HG02970 (cell line): Measurements from ENCODE around the gene ZNF808.
"Not testable (repeated sequence)": the region's sequence is repeated elsewhere in the genome, so short reads cannot be mapped to it uniquely, and the experiment has no call there.

Experiments used
- ATAC-seq: cut with Tn5 transposase; IDR thresholded peaks from one replicate; pipeline ENCODE4 v1.9.1; 2021; ENCODE audit warnings: mild to moderate bottlenecking, moderate library complexity, moderate number of reproducible peaks; ENCODE audit not compliant: unreplicated experiment, low FRiP score

ZNF808 gene

DNA sequence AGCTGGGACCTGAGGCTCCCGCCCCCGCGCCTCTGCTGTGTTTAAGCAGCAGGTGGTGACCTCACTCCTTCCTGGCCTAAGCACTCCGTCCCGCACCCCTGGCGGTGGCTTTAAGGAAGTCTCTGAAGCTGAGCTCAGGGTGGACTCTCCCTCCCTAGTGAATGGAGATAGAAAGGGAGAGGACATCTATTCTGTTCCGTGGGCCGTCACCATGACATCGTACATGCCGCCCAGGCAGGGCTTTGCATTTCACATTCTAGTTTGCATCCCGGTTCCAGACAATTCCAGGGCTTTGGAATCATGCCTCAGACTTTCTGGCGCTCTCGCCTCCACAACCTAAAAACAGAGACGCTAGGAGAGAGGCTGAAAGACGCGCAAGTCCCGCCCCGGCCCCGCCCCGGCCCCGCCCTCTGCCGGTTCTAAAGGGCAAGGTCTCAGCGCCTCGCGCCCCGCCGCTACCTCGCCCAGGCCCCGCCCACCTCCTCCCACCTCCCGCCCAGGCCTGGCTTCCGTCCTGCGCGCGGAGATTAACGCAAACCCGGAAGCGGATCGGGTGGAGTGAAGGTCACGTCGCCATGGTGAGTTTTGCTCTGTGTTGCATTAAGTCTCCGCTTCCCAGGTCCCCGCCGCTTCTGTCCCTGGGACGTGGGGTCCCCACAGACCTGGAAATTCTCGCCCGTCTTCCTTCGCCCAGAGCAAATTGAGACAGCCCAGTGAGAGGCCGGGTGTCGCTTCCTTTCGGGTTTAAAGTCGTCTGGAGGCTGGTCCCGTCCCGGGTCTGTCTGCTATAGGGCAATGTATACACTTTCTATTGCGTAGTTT, at the start of gene ZNF808:
Gene ZNF808 (plus strand): TSS at position 535 of the 822 bp plus-strand sequence. CDS start 15,617 bp downstream, outside the sequence.
- peak; percentile 80 for ATAC-seq

DNA sequence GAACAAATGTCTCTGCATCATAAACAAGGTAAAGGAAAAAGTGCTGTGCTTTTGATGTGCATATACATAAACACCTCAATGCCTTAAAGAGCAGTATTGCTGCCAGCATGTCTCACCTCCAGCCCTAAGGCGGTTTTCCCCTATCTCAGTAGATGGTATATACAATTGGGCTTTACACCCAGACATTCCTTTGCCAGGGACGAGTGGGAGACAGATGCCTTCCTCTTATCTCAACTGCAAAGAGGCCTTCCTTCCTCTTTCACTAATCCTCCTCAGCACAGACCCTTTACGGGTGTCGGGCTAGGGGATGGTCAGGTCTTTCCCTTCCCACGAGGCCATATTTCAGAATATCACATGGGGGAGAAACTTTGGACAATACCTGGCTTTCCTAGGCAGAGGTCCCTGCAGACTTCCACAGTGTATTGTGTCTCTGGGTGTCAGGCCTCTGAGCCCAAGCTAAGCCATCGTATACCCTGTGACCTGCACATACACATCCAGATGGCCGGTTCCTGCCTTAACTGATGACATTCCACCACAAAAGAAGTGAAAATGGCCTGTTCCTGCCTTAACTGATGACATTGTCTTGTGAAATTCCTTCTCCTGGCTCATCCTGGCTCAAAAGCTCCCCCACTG, 43.2 kb upstream of the ZNF808 start:
- ATAC-seq = not testable (repeated sequence)

DNA sequence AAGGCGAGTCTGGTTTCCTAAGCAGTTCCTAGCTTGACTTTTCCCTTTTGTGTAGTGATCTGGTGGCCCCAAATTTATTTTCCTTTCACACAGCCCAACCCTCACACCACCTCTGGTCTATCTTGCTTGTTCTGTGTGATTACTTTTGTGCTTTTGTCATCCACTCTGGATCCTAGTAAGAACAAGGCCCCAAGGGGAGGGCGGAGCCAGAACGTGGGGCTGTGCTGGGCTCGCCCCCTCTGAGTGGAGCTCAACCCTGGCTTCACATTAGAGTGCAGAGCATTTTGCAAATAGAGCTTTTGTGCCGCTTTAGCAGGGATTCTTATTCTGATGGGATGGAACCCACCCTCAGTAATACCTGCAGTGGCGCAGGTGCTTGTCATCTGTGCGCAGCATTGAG, 42.4 kb upstream of the ZNF808 start:
- ATAC-seq = not testable (repeated sequence)

DNA sequence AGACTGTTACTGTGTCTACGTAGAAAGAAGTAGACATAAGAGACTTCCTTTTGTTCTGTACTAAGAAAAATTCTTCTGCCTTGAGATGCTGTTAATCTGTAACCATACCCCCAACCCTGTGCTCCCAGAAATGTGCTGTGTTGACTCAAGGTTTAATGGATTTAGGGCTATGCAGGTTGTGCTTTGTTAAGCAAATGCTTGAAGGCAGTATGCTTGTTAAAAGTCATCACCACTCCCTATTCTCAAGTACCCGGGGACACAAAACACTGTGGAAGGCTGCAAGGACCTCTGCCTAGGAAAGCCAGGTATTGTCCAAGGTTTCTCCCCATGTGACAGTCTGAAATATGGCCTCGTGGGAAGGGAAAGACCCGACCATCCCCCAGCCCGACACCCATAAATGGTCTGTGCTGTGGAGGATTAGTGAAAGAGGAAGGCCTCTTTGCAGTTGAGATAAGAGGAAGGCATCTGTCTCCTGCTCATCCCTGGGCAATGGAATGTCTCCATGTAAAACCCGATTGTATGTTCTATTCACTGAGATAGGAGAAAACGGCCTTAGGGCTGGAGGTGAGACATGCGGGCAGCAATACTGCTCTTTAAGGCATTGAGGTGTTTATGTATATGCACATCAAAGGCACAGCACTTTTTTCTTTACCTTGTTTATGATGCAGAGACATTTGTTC, 41.8 kb upstream of the ZNF808 start:
- ATAC-seq = not testable (repeated sequence)

DNA sequence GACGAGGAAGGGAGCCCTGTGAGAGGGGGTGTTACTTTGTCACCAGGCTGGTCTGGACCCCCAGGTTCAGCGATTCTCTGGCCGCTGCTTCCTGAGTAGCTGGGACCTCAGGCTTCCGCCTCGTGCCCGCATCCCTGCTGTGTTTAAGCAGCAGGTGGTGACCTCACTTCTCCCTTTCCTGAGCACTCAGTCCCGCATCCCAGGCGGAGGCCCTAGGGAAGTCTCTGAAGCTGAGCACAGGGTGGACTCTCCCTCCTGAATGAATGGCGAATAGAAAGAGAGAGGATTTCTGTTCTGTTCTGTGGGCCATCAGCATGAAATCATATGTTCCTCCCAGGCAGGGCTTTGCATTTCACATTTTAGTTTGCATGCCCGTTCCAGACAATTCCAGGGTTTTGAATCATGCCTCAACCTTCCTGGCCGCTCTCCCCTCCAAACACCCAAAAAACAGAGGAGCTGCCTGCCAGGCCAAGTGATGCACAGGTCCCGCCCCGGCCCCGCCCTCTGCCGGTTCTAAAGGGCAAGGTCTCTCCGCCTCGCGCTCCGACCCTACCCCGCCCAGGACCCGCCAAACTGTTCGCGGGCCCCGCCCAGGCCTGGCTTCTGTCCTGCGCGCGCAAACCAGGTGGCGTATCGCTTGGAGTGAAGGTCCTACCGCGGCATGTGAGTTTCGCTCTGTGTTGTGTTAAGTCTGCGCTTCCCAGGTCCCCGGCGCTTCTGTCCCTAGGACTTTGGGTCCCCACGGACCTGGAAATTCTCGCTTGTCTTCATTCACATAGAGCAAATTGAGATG, 35.1 kb upstream of the ZNF808 start:
- ATAC-seq = no peak

DNA sequence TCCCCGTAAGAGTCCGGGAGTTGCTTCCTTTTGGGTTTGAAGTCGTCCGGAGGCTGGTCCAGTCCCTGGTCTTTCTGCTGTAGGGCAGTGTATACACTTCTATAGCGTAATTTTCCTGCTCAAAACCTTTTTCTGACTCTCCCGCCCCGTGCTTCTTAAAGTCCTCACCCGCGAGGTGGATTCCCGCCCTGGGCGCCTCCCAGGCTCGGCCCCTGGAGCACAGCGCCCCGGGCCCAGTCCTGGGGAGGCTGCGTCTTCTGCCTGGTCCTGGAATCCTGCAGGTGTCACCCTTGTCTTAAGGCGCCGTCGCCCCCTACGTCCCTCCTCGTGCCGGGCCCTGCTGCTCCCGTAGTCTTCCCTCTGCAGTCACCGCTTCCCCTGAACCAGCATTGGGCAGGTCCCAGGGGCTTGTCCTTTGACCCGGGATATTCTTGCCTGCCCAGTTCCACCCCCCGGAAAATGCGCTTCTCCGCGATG, 34.4 kb upstream of the ZNF808 start:
- ATAC-seq = no peak

DNA sequence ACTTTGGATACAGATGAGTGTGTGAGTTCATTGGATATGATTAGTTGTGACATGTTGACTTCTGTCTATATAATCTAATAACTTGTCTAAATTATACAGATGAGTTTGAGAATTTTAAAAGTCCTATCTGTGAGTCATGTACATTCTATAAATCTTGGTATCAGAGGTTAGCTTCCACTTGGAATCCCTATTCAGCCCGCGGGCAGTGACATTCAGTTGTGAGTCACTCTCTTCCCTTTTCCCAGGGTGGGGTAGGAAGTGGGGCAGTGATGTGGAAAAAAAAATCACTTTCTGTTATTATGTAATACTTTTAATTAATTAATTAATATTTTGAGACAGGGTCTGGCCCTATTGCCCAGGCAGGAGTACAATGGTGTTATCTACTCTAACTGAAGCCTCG, 33.0 kb upstream of the ZNF808 start:
- no peak for ATAC-seq

DNA sequence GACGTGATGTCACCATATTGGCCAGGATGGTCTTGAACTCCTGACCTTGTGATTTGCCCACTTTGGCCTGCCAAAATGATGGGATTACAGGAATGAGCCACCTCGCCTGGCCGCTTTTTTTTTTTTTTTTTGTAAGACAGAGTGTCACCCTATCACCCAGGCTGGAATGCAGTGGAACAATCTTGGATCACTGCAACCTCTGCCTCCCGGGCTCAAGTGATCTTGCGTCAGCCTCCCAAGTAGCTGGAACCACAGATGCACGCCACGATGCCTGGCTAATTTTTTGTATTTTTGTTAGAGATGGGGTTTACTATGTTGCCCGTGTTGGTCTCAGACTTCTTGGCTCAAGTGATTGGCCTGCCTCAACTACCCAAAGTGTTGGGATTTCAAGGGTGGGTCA, 28.9 kb upstream of the ZNF808 start:
- no peak for ATAC-seq

DNA sequence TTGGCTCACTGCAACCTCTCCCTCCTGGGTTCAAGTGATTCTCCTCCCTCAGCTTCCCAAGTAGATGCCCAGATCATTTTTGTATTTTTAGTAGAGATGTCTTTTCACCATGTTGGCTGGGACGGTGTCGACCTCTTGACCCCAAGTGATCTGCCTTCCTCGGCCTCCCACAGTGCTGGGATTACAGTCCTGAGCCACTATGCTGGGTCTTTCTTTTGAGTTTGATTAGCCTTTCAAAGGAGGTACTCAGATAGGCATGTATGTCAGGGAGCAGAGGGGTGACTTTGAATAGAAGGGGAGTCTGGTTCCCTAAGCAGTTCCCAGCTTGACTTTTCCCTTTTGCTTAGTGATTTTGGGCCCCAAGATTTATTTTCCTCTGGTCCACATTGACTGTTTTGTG, 27.0 kb upstream of the ZNF808 start:
- ATAC-seq = not testable (repeated sequence)

DNA sequence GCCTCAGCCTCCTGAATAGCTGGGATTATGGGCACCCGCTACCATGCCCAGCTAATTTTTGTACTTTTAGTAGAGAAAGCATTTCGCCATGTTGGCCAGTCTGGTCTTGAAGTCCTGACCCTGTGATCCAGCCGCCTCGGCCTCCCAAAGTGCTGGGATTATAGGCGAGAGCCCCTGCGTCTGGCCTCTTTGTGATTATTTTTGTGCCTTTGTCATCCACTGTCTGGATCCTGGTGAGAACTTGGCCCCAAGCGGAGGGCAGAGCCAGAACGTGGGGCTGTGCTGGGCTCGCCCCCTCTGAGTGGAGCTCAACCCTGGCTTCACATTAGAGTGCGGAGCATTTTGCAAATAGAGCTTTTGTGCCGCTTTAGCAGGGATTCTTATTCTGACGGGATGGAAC, 26.5 kb upstream of the ZNF808 start:
- ATAC-seq = not testable (repeated sequence)

DNA sequence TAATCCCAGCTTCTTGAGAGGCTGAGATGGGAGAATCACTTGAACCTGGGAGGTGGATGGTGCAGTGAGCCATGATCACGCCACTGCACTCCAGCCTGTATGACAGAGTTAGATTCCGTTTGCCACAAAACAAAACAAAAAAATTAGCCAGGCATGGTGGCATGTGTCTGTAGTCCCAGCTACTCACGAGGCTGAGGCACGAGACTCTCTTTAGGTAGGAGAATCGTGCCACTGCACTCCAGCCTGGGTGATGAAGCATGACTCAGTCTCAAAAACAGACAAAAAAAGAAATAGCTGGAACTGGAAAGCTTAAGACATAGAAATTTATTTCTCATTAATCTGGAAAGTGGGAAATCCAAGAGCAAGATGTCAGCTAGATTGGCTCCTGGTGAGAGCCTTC, 20.2 kb upstream of the ZNF808 start:
- no peak for ATAC-seq

DNA sequence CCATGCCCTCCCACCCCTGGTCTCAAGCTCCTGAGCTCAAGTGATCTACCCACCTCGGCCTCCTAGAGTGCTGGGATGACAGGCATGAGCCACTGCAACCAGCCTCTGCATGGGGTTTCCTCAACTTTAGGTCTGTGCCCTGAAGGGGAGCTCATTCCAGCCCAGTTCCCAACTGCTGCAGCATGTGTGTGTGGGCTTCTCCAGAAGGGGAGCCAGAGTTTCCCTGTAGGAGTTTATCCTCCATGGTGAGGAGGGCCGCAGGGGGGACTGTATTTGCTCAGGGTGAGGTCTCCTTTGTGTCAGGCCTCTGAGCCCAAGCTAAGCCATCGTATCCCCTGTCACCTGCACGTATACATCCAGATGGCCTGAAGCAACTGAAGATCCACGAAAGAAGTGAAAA, 11.3 kb upstream of the ZNF808 start:
- no peak for ATAC-seq

DNA sequence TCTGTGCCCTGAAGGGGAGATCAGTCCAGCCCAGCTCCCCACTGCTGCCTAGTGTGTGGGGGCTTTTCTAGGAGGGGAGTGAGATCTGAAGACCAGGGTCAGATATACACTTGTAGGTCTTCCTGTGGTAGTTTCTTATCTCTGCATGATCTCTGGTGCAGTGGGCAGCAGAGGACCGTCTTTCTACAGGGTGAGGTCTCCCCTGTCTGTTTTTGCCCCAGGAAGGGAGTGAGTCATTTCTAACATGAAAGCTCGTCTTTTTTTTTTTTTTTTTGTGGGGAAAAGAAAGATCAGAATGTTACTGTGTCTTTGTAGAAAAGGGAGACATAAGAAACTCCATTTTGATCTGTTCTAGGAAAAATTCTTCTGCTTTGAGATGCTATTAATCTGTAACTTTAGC, 8.8 kb upstream of the ZNF808 start:
- ATAC-seq = no peak

DNA sequence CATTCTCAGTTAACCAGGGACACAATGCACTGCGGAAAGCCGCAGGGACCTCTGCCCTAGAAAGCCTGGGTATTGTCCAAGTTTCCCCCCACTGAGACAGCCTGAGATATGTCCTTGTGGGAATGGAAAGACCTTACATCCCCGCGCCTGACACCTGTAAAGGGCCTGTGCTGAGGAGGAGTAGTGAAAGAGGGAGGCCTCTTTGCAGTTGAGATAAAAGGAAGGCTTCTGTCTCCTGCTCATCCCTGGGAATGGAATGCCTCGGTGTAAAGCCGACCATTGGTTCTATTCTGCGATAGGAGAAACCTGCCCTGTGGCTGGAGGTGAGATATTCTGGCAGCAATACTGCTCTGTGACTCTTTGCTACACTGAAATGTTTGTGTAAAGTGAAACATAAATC, 8.3 kb upstream of the ZNF808 start:
- ATAC-seq = not testable (repeated sequence)

DNA sequence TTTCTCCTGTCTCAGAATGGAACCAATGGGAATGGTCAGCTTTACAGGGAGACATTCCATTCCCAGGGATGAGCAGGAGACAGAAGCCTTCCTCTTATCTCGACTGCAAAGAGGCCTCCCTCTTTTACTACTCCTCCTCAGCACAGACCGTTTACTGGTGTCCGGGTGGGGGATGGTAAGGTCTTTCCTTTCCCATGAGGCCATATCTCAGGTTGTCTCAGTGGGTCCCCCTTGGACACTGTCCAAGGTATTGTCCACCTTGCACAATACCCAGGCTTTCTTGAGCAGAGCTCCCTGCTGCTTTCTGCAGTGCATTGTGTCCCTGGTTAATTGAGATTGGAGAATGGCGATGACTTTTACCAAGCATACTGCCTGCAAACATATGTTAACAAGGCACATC, 7.5 kb upstream of the ZNF808 start:
- ATAC-seq = no peak

DNA sequence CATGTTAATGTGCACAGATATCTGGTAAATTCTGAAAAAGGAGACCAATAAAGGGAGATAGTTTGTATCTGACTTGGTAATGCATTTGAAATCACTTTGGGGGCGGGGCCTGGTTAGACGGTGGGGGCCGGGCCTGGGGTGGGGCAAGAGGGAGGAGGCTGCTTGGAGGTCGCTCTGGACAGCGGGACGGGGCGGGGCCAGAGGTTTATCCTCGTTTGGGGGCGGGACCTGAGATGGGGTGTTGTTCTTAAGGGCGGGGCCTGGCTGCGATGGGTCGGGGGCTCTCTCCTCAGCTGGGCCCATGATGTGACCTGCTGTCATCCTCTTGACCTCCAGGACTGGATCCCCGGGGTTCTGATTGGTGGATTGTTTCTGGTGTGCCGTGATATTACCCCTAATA, 4.9 kb upstream of the ZNF808 start:
- no peak for ATAC-seq

DNA sequence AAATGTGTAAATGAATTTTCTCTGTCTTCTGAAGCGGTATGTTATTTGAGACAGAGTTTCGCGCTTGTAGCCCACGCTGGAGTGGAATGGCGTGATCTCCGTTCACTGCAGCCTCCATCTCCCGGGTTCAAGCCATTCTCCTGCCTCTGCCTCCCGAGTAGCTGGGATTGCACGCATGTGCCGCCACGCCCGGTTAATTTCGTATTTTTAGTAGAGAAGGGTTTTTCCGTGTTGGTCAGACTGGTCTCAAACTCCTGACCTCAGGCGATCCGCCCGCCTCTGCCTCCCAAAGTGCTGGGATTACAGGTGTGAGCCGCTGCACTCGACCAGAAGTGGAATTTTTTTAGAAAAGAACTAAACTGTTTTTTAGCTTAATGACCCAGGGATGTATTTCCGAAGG, 3.4 kb upstream of the ZNF808 start:
- ATAC-seq = no peak

DNA sequence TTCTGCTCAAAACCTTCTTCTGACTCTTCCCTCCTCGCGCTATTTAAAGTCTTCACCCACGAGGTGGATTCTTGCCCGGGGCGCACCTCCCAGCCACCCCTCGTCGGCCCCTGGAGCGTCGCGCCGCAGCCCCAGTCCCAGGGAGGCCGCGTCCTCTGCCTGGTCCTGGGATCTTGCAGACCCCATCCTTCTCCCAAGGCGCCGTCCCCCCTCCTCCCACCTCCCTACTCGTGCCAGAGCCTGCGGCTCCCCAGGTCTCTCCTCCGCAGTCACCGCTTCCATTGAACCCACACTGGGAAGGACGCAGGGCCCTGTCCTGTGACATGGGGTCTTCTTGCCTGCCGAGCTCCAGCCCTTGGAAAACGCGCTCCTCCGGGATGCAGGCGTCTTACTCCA, 486 bp downstream of the ZNF808 start:
- no peak for ATAC-seq

DNA sequence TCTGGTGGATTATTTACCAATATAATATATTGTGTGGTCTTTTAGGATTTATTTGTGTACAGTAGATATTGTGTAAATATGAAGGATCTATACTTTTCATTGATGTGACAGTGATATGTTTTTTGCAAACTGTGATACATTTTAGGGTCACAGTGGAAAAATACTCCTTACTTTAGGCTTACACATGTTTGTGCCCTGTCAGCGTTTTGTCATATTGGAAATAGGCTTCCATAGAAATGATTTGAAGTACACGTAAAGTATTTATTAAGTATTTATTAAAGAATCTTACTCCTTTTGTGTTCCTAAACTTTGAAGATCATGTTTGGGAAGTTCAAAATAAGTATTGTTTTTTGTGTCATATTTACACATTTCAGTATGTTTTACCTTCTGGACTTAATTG, 5.0 kb downstream of the ZNF808 start:
- no peak for ATAC-seq

DNA sequence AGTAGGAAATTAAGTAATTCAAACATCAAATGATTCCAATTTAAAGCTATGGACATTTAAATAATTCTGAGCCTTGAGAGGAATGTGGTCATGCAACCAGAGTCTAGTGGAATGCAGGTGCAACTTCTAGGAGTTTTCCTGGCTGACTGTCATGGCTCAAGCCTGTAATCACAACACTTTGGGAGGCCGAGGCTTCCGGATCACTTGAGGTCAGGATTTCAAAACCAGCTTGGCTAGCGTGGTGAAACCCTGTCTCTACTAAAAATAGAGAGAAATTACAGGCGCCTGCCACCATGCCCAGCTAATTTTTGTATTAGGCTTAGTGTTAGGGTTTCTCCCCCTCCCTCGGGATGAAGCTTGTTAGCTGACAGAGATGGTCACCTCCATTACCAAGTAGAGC, 6.4 kb downstream of the ZNF808 start:
- ATAC-seq = no peak

DNA sequence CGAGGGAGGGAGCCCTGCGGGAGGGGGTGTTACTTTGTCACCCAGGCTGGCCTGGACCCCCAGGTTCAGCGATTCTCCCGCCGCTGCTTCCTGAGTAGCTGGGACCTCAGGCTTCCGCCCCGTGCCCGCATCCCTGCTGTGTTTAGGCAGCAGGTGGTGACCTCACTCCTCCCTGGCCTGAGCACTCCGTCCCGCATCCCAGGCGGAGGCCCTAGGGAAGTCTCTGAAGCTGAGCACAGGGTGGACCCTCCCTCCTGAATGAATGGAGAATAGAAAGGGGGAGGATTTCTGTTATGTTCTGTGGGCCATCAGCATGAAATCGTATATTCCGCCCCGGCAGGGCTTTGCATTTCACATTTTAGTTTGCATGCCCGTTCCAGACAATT, 7.9 kb downstream of the ZNF808 start:
- not testable (repeated sequence) for ATAC-seq
